GM12892 (cell line): Measurements from ENCODE around the gene IL13RA1.
"Not testable (repeated sequence)": the region's sequence is repeated elsewhere in the genome, so short reads cannot be mapped to it uniquely, and the experiment has no call there.

ENCODE experiments used
- DNase-seq: peaks from one replicate; pipeline ENCODE4 v3.0.0; 2011; ENCODE audit not compliant: insufficient read length
- FAIRE-seq: peaks from 2 replicates; lab custom pipeline; 2011; peaks lifted over from hg19 to GRCh38; lab: Jason Lieb, UNC
- POLR2A ChIP-seq: IDR thresholded peaks from 2 replicates; pipeline ENCODE4 v1.6.1; 2011; ENCODE audit warnings: low read depth, low read length, control low read depth
- POLR2AphosphoS5 ChIP-seq: IDR thresholded peaks from 2 replicates; pipeline ENCODE4 v1.6.1; 2011; ENCODE audit warnings: low read depth, low read length, control low read depth
- TAF1 ChIP-seq: IDR thresholded peaks from 2 replicates; pipeline ENCODE4 v1.6.1; 2011; ENCODE audit warnings: low read depth, mild to moderate bottlenecking, control low read depth, low read length, borderline replicate concordance

IL13RA1 gene

GRCh38 chrX:118763489-118763888 lies 36.1 kb downstream of the IL13RA1 start:
- no peak for TF ChIP-seq POLR2A
- no peak for TF ChIP-seq POLR2AphosphoS5
- TF ChIP-seq TAF1 = no peak
- no peak for FAIRE-seq
- no peak for DNase-seq

DNA sequence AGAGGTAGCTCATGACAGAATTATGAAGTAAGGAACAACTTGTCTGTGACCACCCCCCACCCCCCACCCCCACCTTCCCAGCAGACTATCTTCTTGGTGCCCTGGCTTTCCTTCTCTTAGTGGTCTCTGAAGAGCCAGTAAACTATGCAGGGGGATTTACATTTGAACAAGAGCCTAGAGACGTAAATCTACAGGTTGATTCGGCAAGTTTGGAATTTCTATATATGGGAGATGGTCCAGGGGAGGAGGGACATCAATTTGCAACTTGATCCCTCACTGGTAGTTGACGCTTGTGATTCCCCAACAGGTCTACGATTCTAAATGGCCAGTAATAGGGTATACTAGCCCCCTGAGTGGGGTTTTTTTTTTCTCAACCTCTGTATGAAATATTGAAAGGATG lies 36.7 kb downstream of the IL13RA1 start:
- TF ChIP-seq TAF1 = no peak
- TF ChIP-seq POLR2AphosphoS5 = no peak
- no peak for TF ChIP-seq POLR2A
- FAIRE-seq (no peak), DNase-seq (no peak)

DNA sequence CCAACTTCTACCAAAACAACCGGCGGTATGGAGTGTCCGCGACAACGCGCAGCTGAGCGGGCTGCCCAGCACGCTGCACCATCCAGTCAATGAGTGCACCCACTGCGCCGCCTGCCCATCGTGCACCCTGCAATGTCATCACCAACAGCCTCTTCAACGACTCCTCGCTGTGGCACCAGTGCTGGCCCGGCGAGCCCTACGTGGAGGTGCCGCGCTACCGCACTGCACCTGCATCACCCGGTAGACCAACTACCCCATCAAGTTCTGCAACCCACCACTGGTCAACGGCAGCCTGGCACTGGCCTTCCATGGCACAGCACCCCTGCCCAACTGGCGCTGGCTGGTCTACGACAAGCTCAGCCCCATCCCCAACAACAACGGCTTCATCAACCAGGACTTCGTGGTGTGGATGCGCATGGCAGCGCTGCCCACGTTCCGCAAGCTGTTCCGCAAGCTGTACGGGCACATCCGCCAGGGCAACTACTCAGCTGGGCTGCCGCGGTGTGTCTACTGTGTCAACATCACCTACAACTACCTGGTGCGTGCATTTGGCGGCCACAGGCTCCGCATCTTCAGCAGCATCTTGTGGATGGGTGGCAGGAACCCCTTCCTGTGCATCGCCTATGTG lies 42.8 kb downstream of the IL13RA1 start:
- DNase-seq (no peak), FAIRE-seq (no peak)
- TF ChIP-seq POLR2AphosphoS5 = no peak
- TF ChIP-seq TAF1 = no peak
- TF ChIP-seq POLR2A = no peak

DNA sequence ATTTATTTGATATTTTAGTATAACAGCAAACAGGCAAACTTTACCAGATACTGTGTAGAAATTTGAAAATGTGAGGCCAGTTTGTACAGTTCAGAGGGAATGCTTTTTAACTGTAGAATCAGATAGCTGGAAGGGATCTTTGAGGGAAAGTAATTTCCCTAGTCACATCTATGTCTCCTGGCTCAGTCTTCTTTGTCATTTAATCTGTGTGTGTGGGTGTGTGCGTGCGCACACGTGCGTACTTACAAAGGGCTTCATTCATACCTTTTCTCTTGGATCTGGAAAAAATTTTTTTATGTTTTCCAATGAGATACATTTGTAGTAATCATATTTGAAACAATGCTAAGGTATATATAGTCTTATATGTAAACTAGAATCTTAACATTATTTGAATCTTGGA lies 44.6 kb downstream of the IL13RA1 start:
- FAIRE-seq = no peak
- no peak for DNase-seq
- TF ChIP-seq POLR2AphosphoS5 (no peak), POLR2A (no peak), TAF1 (no peak)

- FAIRE-seq (no peak), DNase-seq (no peak)
- TF ChIP-seq POLR2AphosphoS5 = no peak
- no peak for TF ChIP-seq TAF1
- no peak for TF ChIP-seq POLR2A
Measured at GRCh38 chrX:118773782-118774181, 46.4 kb downstream of the IL13RA1 start.

DNA sequence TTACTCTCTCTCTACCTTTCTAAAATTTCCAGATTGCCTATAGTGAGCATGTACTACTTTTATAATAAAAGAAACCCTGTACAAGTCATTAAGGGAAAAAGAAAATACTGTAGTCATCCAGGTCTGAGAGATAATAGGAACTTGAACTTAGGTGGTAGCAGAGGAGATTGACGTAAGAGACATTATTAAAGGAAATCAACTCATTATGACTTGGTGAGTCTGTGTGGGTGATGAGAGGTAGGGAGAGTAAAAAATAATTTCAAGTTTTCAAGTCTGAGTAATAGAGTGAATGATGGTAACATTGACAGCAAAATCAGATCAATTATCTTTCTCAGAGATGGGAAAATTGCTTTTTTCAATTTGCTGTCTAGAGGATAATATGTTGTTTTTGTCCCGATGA lies 52.2 kb downstream of the IL13RA1 start:
- no peak for TF ChIP-seq POLR2AphosphoS5
- TF ChIP-seq POLR2A = no peak
- no peak for TF ChIP-seq TAF1
- FAIRE-seq = no peak
- no peak for DNase-seq

DNA sequence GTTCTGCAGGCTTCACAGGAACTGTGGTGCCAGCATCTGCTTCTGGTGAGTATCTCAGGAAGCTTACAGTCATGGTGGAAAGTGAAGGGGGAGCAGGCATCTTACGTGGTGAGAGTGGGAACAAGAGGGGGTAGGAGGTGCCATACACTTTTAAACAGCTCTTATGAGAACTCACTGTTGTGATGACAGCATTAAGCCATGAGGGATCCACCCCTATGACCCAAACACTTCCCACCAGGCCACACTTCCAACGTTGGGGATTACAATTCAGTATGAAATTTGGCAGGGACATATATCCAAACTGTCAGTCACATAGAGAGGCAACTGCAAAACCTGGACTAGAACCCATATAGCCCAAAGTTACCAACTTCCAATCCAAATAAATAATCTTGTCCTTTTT lies 53.1 kb downstream of the IL13RA1 start:
- TF ChIP-seq TAF1 = no peak
- no peak for TF ChIP-seq POLR2A
- TF ChIP-seq POLR2AphosphoS5 = no peak
- no peak for FAIRE-seq
- DNase-seq = no peak

- DNase-seq = no peak
- TF ChIP-seq TAF1 = no peak
- TF ChIP-seq POLR2AphosphoS5 = no peak
- TF ChIP-seq POLR2A = no peak
- no peak for FAIRE-seq
Measured at GRCh38 chrX:118780911-118781310, 53.5 kb downstream of the IL13RA1 start.

- FAIRE-seq (no peak), DNase-seq (no peak)
Measured at GRCh38 chrX:118795528-118796280, 68.3 kb downstream of the IL13RA1 start.

DNA sequence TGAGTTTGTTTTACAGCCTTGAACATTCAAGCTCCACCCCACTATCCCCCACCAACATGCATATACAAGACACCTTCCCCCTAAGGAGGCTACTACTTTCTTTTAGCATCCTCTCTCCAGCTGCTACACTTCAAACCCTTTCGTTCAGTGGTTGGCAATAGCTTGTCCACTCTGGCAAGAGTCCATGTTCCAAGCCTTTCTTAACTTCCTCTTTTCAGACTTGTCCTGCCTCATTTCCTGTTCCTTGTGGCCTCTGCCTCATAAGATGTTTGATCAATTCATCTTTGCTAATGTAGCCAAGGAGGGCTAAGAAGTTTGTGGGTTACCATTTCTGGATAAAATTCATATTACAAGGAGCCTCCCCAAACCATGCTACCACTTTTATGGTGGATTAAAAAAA lies 75.5 kb downstream of the IL13RA1 start:
- no peak for FAIRE-seq
- no peak for DNase-seq
- TF ChIP-seq POLR2AphosphoS5 = no peak
- TF ChIP-seq POLR2A = no peak
- no peak for TF ChIP-seq TAF1

More at GRCh38 chrX:118795528-118796280, 68.3 kb downstream of the IL13RA1 start:
- TF ChIP-seq POLR2A (no peak), POLR2AphosphoS5 (no peak), TAF1 (no peak)

- FAIRE-seq (peak; percentile 60), DNase-seq (no peak)
- TF ChIP-seq POLR2AphosphoS5 (no peak), POLR2A (no peak), TAF1 (no peak)
Measured at GRCh38 chrX:118807151-118808017, 80.0 kb downstream of the IL13RA1 start.

- not testable (repeated sequence) for DNase-seq, FAIRE-seq
Measured at GRCh38 chrX:118817257-118817656, 89.9 kb downstream of the IL13RA1 start.
